HuH-7.5 (cell line): Measurements from ENCODE around the gene SCMH1.

ENCODE experiments used
- DNase-seq: peaks from one replicate; pipeline ENCODE4 v3.0.0; 2011; ENCODE audit warnings: low spot score

SCMH1 gene

GRCh38 chr1:41097105-41097504 is 145.0 kb downstream of the SCMH1 start:
- DNase-seq: no peak

GRCh38 chr1:41093826-41094225 is 148.3 kb downstream of the SCMH1 start:
- DNase-seq: no peak

DNA sequence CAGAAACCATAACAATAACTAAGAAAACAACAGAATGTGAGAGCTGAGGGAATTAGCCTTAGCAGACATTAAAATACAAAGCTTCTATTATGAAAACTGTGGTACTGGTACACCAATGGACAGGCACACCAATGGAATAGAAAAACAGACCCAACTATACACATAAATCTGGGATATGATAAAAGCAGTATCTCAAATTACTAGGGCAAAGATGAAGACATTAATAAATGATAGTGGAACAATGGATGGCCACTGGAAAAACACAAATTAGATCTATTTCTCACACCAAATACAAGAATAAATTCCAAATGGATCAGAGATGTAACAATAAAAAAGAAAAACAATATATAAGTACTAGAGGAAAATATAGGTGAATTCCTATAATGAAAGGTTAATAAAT is 155.2 kb downstream of the SCMH1 start:
- DNase-seq: no peak

DNA sequence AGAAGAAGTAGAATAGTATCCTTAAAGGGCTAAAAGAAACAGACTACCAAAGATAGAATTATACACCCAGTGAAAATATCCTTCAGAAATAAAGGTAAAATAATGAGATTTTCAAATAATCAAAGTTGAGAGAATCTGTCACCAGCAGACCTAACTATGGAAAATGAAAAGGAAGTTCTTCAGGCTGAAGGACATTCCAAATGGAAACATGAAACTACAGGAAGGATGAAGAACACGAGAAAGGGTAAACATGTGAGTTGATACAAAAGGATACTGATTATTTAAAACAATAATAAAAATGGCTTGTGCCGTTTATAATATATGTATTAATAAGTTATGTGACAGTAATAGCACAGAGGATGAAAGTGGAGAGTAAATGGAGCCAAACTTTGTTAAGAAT is 163.5 kb downstream of the SCMH1 start:
- no peak for DNase-seq

DNA sequence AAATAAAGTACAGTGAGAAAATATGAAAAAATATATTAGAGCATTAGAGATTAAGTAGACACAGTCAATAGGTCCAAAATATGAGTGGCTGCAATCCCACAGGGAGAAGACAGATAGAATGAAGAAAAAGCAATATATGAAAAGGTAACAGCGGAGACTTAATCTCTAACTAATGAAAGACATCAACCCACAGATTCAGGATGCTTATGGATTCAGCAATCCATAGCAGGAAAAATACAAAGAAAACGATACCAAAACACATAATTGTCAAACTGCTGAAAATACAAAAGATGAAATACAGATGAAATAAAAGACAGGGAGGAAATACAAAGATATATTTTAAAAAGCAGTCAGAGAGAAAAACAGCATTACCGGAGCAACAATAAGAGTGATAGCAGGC is 163.9 kb downstream of the SCMH1 start:
- no peak for DNase-seq

DNA sequence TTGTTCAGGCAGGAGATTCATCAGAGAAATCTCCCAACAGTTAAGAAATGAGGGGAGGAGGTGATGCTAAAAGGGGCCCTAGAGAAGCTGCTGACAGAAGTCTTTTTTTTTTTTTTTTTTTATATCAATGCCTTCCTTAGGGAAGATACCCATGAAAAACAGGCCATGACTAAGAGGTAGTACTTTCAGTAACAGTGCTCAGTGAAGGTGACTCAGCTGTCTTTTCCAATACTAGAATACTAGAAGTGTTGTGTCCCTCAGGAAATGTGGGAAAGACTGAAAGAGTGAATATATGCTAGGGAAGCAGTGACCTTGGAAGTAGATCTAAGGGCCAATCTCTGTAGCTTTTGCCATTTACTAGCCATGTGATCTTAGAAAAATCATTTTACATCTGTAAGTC is 168.1 kb downstream of the SCMH1 start:
- no peak for DNase-seq

DNA sequence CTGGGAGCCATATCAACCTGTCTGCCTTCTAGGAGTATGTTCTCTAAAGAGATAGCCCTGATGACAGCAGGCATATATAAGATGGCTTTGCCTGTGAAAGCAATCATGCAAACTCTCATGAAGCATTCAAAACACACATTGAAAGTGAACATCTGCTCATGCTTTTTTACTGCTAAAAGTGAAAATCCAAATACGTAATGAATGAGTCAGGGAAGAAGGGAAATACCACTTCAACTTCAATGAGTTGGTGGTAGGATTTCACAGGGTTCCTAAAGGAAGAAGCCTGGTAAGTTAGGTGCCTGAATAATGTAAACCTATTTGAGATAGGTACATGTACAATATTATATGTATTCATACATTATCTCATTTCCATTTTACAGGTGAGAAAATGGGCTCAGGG is 170.1 kb downstream of the SCMH1 start:
- DNase-seq: no peak

- no peak for DNase-seq
Measured at GRCh38 chr1:41056907-41057306, 185.2 kb downstream of the SCMH1 start.

- no peak for DNase-seq
Measured at GRCh38 chr1:41053316-41053715, 188.8 kb downstream of the SCMH1 start.

GRCh38 chr1:41051022-41051421 is 191.1 kb downstream of the SCMH1 start:
- no peak for DNase-seq

DNA sequence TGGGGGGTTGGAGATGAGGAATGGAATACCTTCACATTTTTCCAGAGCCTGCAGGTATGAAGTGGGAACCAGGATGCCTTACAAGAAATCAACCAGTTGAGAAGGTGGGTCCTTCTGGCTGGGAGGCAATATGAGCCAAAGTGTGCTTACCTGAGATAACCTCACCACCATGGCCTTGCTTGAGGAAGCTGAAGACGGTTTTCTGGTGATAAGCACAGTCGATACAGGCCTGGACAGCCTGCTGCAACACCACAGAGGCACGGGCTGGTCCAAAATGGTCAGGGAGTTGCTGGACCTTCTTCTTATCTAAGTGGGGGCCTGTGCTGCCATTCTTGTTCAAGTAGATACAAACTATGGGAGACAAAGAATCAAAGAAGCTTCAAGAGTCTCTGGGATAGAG is 193.6 kb downstream of the SCMH1 start:
- no peak for DNase-seq

- no peak for DNase-seq
Measured at GRCh38 chr1:41046347-41046775, 195.7 kb downstream of the SCMH1 start.

DNA sequence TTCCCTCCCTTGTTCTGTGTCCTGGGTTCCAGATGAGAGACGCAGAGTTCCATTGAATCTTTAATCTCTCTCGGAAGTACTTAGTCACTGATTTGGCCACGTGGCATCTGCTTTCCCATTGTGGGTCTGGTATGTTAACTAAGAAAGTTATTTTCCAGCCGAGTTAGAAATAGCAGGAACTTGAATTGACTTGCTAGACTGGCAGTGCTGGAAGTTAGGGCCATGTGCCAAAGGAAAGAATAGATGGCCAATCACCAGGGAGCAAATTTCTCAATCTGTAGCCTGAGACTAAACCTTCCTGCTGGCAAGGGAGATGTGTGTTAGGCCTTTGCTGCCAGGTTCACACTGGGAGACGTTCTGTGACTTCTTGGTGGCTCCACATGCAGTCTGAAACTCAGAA is 196.4 kb downstream of the SCMH1 start:
- no peak for DNase-seq

- no peak for DNase-seq
Measured at GRCh38 chr1:41044187-41044586, 197.9 kb downstream of the SCMH1 start.

DNA sequence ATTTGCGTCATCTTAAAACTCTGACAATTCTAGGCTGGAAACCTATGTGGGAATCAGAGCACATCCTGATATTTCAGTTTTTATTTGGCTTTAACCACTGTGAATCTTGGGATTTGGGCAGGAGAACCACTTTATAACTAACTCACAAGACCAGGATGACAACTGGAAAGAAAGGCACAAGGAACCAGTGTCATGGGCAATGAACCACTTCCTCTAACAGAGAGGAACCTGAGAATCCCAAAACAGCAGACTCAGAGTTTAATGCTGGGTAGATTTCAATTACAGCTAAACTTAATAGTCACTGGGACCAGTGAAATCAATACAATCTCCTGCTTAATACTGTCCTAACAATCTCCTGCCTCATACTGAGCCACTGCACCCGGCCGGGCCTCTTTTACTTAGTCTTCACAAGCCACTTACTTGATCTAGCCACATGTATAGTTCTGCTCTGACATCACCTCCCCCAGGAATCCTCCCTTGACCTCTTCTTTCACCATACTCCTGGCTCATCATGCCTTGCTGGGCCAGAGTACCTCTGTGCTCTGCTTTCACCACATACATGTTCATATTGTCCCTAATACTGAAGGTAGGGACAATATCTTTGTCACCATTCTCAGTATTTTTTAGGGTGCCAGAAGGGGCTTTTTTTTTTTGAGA is 200.4 kb downstream of the SCMH1 start:
- no peak for DNase-seq

DNA sequence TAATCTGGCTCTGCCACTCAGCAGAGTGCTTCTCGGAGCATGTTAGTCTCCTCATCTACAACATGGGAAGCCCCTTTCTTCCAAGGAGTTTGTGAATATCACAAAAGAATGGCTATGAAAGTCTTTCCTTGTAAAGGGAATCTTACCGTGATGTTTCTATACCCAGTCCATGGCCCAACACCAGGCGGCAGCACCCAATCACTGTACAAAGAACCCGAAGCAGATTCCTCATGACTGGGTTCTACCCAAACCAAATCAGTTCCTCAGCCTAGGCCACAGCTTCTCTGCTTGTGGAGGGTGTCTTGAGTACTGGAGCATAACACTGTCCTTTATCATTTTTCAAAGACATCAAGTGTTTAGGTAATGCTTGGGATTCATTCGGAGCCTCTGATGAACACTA is 204.0 kb downstream of the SCMH1 start:
- no peak for DNase-seq

DNA sequence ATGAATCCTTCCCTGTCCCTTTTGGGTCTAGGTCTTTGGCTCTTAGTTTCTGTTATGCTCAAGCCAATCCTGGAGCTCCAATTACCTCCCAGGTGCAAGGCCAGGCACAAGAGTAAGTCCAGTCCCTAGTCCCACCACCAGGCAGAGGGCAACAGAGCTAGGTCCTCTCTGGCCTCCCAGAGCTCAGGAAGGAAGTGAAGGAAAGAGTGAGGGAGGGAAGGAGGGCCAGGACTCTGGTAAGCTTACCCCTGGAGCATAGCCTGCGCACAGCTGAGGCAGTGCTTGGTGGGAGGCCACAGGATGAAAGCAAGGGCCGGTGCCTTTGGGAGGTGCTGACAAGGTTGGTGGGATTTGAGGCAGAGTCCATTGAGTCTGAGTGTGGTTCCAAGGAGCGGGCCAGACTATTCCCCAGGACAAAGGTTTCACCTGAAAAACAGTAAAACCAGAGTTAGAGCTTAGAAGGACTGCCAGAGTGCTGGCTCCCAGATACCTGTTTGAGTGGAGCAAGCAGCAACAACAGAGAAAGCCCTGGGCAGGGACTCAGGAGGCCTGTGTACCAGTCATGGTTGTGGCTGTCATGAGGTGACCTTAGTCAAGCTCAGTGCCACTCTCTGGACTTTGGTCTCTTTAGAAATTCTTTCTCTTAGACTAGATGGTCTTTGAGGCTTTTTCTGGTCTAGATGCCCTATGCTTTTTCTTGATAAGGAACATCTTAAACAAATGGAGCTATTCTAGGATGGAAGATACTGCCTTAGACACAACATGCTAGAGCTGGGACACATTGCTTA is 204.8 kb downstream of the SCMH1 start:
- DNase-seq: no peak

DNA sequence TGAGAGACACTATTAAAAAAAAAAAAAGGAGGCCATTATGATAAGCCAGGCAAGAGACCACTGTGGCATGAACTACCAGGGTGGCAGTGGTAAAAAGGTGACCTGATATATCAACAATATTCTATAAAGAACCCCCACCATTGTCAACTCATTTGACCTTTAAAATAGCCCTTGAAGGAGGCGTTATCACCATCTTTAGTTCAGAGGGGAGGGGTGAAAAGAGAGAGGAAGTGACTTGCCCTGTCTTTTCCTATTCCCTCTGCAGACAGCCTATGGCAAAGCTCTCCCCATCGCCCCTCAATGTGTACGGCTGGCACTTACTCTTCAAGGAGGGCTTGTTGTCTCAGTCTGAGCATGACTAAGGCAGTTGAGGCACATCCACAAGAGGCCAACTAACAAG is 208.8 kb downstream of the SCMH1 start:
- no peak for DNase-seq

GRCh38 chr1:41032147-41032546 is 210.0 kb downstream of the SCMH1 start:
- DNase-seq: no peak

DNA sequence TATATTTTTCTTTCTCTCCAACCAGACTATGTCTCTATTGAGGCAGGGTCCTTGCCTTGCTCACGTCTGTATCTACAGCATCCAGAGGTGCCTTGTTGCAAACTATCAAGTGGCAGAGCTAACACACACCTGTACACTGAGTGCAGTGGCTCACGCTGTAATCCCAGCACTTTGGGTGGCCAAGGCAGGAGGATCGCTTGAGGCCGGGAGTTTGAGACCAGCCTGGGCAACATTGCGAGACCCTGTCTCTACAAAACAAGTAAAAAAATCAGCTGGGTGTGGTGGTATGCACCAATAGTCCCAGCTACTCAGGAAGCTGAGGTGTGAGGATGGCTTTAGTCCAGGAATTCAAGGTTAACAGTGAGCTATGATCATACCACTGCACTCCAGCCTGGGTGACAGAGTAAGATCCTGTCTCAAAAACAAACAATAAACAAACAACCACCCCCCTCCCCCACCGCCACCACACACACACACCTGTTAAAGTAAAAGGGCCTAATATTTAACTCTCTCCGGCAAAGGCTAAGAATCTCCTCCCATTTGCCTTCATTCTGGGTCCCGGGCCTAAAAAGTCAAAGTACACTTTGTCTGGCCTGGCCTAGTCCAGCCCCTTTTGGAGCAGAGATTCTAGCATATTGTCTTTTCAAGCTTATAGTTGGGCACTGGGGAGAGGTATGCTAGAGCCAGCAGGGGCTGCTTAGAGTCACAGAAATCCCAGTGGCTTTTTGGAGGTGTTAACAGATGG is 211.1 kb downstream of the SCMH1 start:
- no peak for DNase-seq

DNA sequence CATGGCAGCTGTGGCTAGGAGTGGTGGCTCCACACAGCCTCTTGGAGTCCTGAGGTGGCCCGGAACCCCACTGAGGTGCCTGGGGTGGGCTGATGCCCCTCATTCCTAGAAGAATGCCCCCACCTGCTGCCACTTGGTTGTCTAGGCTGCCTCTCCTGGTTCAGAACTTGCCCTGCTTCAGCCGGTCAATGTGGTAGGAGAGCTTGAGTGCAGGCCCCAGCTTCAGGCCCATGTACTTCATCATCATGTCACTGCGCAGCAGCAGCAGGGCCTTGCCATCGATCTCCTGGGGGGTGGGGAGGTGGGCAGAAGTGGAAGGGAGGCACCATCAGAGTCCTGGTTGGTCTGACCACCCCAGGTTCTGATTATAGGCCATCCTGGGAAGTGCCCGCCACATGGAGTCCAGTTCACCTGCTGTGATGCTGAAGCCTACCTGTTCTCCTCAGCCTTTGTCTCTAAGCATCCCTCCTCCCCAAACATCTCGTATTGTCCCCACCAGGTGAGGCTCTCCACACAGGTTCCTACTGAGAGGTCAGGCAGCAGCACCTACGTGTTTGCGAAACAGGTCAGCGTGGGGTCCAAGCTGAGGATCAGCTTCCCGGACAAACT is 214.0 kb downstream of the SCMH1 start:
- DNase-seq: no peak

GRCh38 chr1:41025979-41026819 is 215.9 kb downstream of the SCMH1 start:
- DNase-seq: no peak
